HFFc6 (cell line): ENCODE data around the gene WDR91. TPM values are rescaled to one million over a fixed set of nuclear protein-coding genes. Genes with fewer than 3 reads are reported as not detected.

Source experiments
- DNase-seq: peaks from one replicate; pipeline ENCODE4 v3.0.0-alpha.2; 2018
- H3K27ac Mint-ChIP-seq: 2 replicates; pipeline ENCODE4 v1.8.0; 2020; ENCODE audit warnings: mild to moderate bottlenecking, mixed read lengths
- H3K27me3 Mint-ChIP-seq: 2 replicates; pipeline ENCODE4 v1.8.0; 2021; ENCODE audit warnings: mild to moderate bottlenecking, moderate library complexity, mixed read lengths; ENCODE audit not compliant: insufficient read depth
- H3K36me3 Mint-ChIP-seq: 2 replicates; pipeline ENCODE4 v1.8.0; 2021; ENCODE audit warnings: low read depth, mixed read lengths
- H3K4me1 Mint-ChIP-seq: 2 replicates; pipeline ENCODE4 v1.8.0; 2020; ENCODE audit warnings: low read depth, mixed read lengths
- H3K4me3 Mint-ChIP-seq: 2 replicates; pipeline ENCODE4 v1.8.0; 2020; ENCODE audit warnings: mild to moderate bottlenecking, moderate library complexity, mixed read lengths
- H3K9me3 Mint-ChIP-seq: 2 replicates; pipeline ENCODE4 v1.8.0; 2020; ENCODE audit warnings: mild to moderate bottlenecking, mixed read lengths
- total RNA-seq, 6 experiments: library from RNA; stranded (reverse); fragmentation: NEBNext Ultra II Directional; extraction: Animal tissue kit (Norgen Biotek cat#: 25700); gene quantifications; 2 replicates in 1 of 6; 3 replicates in 5 of 6; pipeline ENCODE4 v1.2.3, GENCODE V29; 2021
- TF ChIP-seq, protein P1 (sequence below): fragments of 200-600 bp; sonication (generic); IDR thresholded peaks from 2 replicates; pipeline ENCODE4 v1.5.0; 2021; ENCODE audit warnings: antibody characterized with exemption, mild to moderate bottlenecking

The WDR91 gene
- total RNA-seq, 6 experiments from 2014 or later: 7.5 to 12.4 (median 10.4) TPM

DNA sequence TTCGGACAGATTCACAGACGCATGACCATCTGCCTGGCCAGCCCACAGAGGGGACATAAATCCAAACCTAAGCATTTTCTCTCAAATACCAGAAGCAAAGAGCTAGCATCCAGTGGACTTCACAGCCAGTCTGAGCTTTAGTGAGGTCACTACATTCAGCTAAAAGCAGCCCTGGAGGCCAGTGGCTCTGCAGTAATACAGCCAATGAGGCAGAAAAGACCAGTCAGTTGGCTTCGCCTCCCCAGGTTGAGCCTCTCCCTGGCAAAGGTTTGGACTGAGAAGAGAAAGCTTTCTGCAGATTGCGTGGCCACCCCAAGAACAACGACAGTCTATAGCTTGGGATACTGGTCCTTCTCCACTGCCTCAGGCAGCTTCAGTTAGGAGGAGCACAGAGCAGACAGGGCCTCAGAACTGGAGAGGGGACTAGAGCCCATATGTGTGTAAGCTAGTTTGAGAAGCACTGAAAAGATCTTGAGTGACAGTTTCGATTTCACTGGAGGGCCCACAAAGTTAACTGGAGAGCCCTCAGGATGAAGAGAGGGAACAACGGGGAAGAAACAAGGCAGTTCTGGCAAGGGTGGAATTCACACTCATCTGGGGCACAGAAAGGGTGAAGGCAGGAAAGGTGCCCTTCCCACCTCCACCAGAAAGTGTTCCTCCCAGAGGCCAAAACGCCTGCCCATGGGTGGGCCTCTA lies 3.8 kb downstream of the WDR91 start:
- peak overlapping the region; percentile 19; the same call in 1 of the 2 replicates for H3K27ac Mint-ChIP-seq
- no peak overlapping the region for H3K4me3 Mint-ChIP-seq

DNA sequence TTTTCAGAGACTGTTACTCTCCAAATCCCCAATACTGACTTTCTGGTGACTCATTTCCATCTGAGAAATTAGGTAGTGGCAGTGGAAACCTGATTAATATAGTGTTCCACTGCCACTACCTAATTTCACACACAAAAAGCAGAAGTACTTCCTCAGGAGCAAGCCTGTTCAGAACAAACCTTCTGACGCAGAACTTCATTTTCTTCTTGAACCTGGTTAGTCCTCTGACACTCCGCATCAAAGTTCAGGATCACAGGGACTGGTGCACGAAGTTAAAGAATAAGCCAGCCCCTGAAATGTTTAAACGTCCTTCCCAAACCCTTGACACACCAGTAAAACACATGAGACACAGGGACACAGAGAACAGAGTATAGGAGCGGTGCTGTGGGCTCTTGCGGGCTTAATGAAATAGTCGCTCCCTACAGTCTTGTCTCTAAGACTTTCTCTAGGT lies 4.4 kb downstream of the WDR91 start:
- Mint-ChIP-seq H3K27ac (no peak overlapping the region; the same call in 1 of the 2 replicates), H3K36me3 (peaks cover 45% of the 10 kb centered on the region), H3K4me3 (no peak overlapping the region), H3K27me3 (no peaks in the 10 kb centered on the region; the same call in 1 of the 2 replicates), H3K9me3 (no peaks in the 10 kb centered on the region), H3K4me1 (peaks cover 78% of the 10 kb centered on the region)
- DNase-seq: no peak
- TF ChIP-seq, protein P1, sequence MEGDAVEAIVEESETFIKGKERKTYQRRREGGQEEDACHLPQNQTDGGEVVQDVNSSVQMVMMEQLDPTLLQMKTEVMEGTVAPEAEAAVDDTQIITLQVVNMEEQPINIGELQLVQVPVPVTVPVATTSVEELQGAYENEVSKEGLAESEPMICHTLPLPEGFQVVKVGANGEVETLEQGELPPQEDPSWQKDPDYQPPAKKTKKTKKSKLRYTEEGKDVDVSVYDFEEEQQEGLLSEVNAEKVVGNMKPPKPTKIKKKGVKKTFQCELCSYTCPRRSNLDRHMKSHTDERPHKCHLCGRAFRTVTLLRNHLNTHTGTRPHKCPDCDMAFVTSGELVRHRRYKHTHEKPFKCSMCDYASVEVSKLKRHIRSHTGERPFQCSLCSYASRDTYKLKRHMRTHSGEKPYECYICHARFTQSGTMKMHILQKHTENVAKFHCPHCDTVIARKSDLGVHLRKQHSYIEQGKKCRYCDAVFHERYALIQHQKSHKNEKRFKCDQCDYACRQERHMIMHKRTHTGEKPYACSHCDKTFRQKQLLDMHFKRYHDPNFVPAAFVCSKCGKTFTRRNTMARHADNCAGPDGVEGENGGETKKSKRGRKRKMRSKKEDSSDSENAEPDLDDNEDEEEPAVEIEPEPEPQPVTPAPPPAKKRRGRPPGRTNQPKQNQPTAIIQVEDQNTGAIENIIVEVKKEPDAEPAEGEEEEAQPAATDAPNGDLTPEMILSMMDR: no peak

More for the DNA sequence above, 3.8 kb downstream of the WDR91 start:
- Mint-ChIP-seq H3K4me1 (peaks cover 74% of the 10 kb centered on the region), H3K36me3 (peaks cover 42% of the 10 kb centered on the region), H3K27me3 (no peaks in the 10 kb centered on the region; the same call in 1 of the 2 replicates), H3K9me3 (no peaks in the 10 kb centered on the region)
- TF ChIP-seq, protein P1: no peak
- no peak for DNase-seq

DNA sequence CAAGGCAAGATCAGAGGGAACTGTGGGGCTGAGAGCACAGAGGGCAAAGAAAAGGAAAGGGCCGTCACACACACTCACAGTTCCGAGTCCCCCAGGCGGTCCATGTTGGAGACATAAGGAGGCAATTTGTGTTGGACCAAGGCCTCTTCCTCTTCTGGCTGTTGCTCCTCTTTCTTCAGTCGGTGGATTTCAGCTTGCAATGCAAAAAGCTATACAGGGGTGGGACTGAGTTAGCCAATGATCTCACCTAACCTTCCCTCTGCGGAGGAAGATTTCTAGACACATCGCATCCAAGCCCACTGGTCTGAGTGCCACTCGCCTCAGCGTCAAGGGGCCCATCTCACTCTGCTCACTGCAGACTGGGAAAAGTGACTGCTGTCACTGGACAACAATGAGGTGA lies 5.5 kb downstream of the WDR91 start:
- Mint-ChIP-seq H3K4me3 (no peak overlapping the region), H3K27me3 (no peaks in the 10 kb centered on the region; the same call in 1 of the 2 replicates), H3K4me1 (peaks cover 80% of the 10 kb centered on the region)

DNA sequence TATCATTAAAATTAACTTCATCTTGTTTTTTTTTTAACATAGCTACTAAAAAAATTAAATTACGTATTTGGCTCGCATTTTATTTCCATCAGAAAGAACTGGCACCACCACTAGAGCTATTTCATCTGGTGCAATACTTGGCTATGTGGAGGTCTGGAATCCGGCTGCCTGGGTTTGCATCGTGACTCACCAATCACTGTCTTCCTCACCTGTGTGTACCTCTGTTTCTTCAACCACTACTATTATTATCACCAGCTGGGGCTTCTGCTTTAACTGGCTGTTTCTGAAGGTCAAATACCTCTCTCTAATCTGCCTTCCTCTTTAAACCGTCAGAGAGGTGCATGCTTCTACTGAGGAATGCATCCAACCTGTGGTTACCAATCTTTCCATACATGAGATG lies 6.5 kb downstream of the WDR91 start:
- Mint-ChIP-seq H3K4me3 (no peak overlapping the region), H3K9me3 (no peaks in the 10 kb centered on the region)

More for the DNA sequence above, 5.5 kb downstream of the WDR91 start:
- peaks cover 50% of the 10 kb centered on the region for H3K36me3 Mint-ChIP-seq
- H3K9me3 Mint-ChIP-seq: no peaks in the 10 kb centered on the region
- no peak overlapping the region for H3K27ac Mint-ChIP-seq
- TF ChIP-seq, protein P1: no peak
- no peak for DNase-seq

DNA sequence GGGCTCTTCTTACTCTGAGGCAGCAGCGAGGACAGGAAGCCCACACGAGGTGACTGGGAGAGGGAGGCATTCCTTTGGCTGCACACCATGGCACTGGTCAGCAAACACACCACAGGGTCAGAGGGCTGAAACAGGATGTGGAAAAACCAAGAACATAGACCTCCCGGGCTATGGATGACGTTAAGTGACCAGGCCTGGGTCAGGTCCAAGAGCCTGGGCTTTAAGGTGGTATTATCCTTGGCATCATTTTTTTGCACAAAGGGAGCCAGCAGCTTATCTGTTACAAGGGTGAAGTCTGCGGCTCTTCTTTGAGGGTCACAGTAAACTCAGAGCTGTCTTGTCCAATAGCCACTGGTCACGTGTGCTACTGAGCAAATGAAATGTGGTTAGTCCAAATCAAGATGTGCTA lies 7.0 kb downstream of the WDR91 start:
- no peaks in the 10 kb centered on the region; the same call in 1 of the 2 replicates for H3K27me3 Mint-ChIP-seq
- TF ChIP-seq, protein P1: no peak
- H3K27ac Mint-ChIP-seq: peak overlapping the region; percentile 93
- peak; percentile 83 for DNase-seq
- H3K36me3 Mint-ChIP-seq: peaks cover 60% of the 10 kb centered on the region
- H3K9me3 Mint-ChIP-seq: no peaks in the 10 kb centered on the region
- H3K4me1 Mint-ChIP-seq: peaks cover 80% of the 10 kb centered on the region
- peak overlapping the region; percentile 61 for H3K4me3 Mint-ChIP-seq

More for the DNA sequence above, 6.5 kb downstream of the WDR91 start:
- H3K36me3 Mint-ChIP-seq: peaks cover 57% of the 10 kb centered on the region
- no peaks in the 10 kb centered on the region; the same call in 1 of the 2 replicates for H3K27me3 Mint-ChIP-seq
- H3K27ac Mint-ChIP-seq: peak overlapping the region; percentile 93
- TF ChIP-seq, protein P1: no peak
- DNase-seq: no peak
- H3K4me1 Mint-ChIP-seq: peaks cover 79% of the 10 kb centered on the region
